ENCODE data around the gene CLASRP. TPM values are rescaled to one million over a fixed set of nuclear protein-coding genes. Genes with fewer than 3 reads are reported as not detected.

CLASRP gene
- total RNA-seq, 1 experiment from 2014 or later, result 38.9 TPM

GRCh38 chr19:45032421-45032820 is 6.4 kb upstream of the CLASRP start:
- no peaks in the 10 kb centered on the region for H3K27me3 ChIP-seq (ENCODE audit: low read length)
- BruUV-seq (replicated peaks), result no TSS peak
- ChIA-PET POLR2A (ENCODE audit: unreplicated experiment) (no interaction called here), CTCF (no interaction called here)
- no peaks in the 10 kb centered on the region for H3K9me2 ChIP-seq (replicated peaks; ENCODE audit: low read length)
- H3K4me3 ChIP-seq (ENCODE audit: low read length), result no peak overlapping the region
- ATAC-seq (no peak), DNase-seq (no peak)
- no peaks in the 10 kb centered on the region for H3K79me2 ChIP-seq (ENCODE audit: low read length)
- intact Hi-C loops (cut with micrococcal nuclease), result no loop called here
- TF ChIP-seq EZH2 (IDR thresholded peaks at IDR 0.05; ENCODE audit: low read length, unreplicated experiment) (no peak), CTCF (conservative IDR thresholded peaks at IDR 0.05; ENCODE audit: low read depth, low read length) (no peak), EZH2phosphoT487 (IDR thresholded peaks at IDR 0.05; ENCODE audit: borderline replicate concordance, low read length) (no peak)
- H3K4me1 ChIP-seq (ENCODE audit: insufficient read depth, low read length), result no peaks in the 10 kb centered on the region
- H4K20me1 ChIP-seq (ENCODE audit: low read length), result no peaks in the 10 kb centered on the region
- H3K9ac ChIP-seq (ENCODE audit: low read length), result no peak overlapping the region
- no peak overlapping the region for H3K27ac ChIP-seq (ENCODE audit: low read length)
- H2AFZ ChIP-seq (ENCODE audit: low read length), result no peak overlapping the region
- H3K9me3 ChIP-seq (ENCODE audit: low read length), result no peaks in the 10 kb centered on the region
- no peaks in the 10 kb centered on the region for H3K36me3 ChIP-seq (ENCODE audit: low read depth, low read length)
- H3K4me2 ChIP-seq (ENCODE audit: low read length), result no peak overlapping the region
- no peaks in the 10 kb centered on the region for H3F3A ChIP-seq (ENCODE audit: low read length, unreplicated experiment)

GRCh38 chr19:45035755-45036154 is 3.1 kb upstream of the CLASRP start:
- H3K9ac ChIP-seq (ENCODE audit: low read length), result no peak overlapping the region
- no peaks in the 10 kb centered on the region for H3K9me2 ChIP-seq (replicated peaks; ENCODE audit: low read length)
- no peak overlapping the region for H3K27ac ChIP-seq (ENCODE audit: low read length)
- H3K4me2 ChIP-seq (ENCODE audit: low read length), result no peak overlapping the region
- H4K20me1 ChIP-seq (ENCODE audit: low read length), result peaks cover 13% of the 10 kb centered on the region
- H3K9me3 ChIP-seq (ENCODE audit: low read length), result no peaks in the 10 kb centered on the region
- peaks cover 9% of the 10 kb centered on the region for H3K4me1 ChIP-seq (ENCODE audit: insufficient read depth, low read length)
- intact Hi-C loops (cut with micrococcal nuclease), result no loop called here
- H3K79me2 ChIP-seq (ENCODE audit: low read length), result peaks cover 18% of the 10 kb centered on the region
- no peak for TF ChIP-seq CTCF (conservative IDR thresholded peaks at IDR 0.05; ENCODE audit: low read depth, low read length)
- no peak for TF ChIP-seq EZH2phosphoT487 (IDR thresholded peaks at IDR 0.05; ENCODE audit: borderline replicate concordance, low read length)
- no peak for TF ChIP-seq EZH2 (IDR thresholded peaks at IDR 0.05; ENCODE audit: low read length, unreplicated experiment)
- H2AFZ ChIP-seq (ENCODE audit: low read length), result no peak overlapping the region
- BruUV-seq (replicated peaks), result no TSS peak
- no peaks in the 10 kb centered on the region for H3F3A ChIP-seq (ENCODE audit: low read length, unreplicated experiment)
- H3K4me3 ChIP-seq (ENCODE audit: low read length), result no peak overlapping the region
- H3K36me3 ChIP-seq (ENCODE audit: low read depth, low read length), result no peaks in the 10 kb centered on the region
- ChIA-PET POLR2A (ENCODE audit: unreplicated experiment) (no interaction called here), CTCF (no interaction called here)
- DNase-seq, result no peak
- no peaks in the 10 kb centered on the region for H3K27me3 ChIP-seq (ENCODE audit: low read length)
- no peak for ATAC-seq

GRCh38 chr19:45037393-45038169 is 1.3 kb upstream of the CLASRP start:
- POLR2A ChIA-PET (ENCODE audit: unreplicated experiment), result no interaction called here
- Histone ChIP-seq H3K9me3 (ENCODE audit: low read length) (no peaks in the 10 kb centered on the region), H3K27ac (ENCODE audit: low read length) (no peak overlapping the region), H3K4me3 (ENCODE audit: low read length) (no peak overlapping the region), H3K4me1 (ENCODE audit: insufficient read depth, low read length) (peaks cover 9% of the 10 kb centered on the region), H3F3A (ENCODE audit: low read length, unreplicated experiment) (no peaks in the 10 kb centered on the region), H2AFZ (ENCODE audit: low read length) (no peak overlapping the region), H3K4me2 (ENCODE audit: low read length) (no peak overlapping the region), H3K27me3 (ENCODE audit: low read length) (no peaks in the 10 kb centered on the region), H3K9ac (ENCODE audit: low read length) (no peak overlapping the region), H4K20me1 (ENCODE audit: low read length) (peaks cover 13% of the 10 kb centered on the region), H3K36me3 (ENCODE audit: low read depth, low read length) (peaks cover 5% of the 10 kb centered on the region), H3K9me2 (replicated peaks; ENCODE audit: low read length) (no peaks in the 10 kb centered on the region), H3K79me2 (ENCODE audit: low read length) (peaks cover 32% of the 10 kb centered on the region)
- ATAC-seq (no peak), DNase-seq (no peak)
- CTCF ChIA-PET, result no interaction called here
- intact Hi-C loops (cut with micrococcal nuclease), result no loop called here
- no TSS peak for BruUV-seq (replicated peaks)
- no peak for TF ChIP-seq EZH2 (IDR thresholded peaks at IDR 0.05; ENCODE audit: low read length, unreplicated experiment)
- no peak for TF ChIP-seq CTCF (conservative IDR thresholded peaks at IDR 0.05; ENCODE audit: low read depth, low read length)
- no peak for TF ChIP-seq EZH2phosphoT487 (IDR thresholded peaks at IDR 0.05; ENCODE audit: borderline replicate concordance, low read length)

All from PC-3 (cell line).